Epithelial cell of proximal tubule (primary cell): ENCODE data around the gene CSNK1E. TPM values are rescaled to one million over a fixed set of nuclear protein-coding genes. Genes with fewer than 3 reads are reported as not detected.
A peak's percentile ranks its signal among the peaks of the same experiment; 100 is the strongest.

Experiments
- DNase-seq: peaks from one replicate; pipeline ENCODE4 v3.0.0-alpha.2; 2011; ENCODE audit warnings: low read depth
- H3K4me3 ChIP-seq: 2 replicates; pipeline ENCODE4 v1.5.1; 2011; ENCODE audit warnings: low read depth, mild to moderate bottlenecking, low read length
- total RNA-seq: library from RNA; depleted of rRNA; stranded (reverse); fragments of >200 nt; gene quantifications from 2 replicates; pipeline ENCODE4 v1.2.3, GENCODE V29; 2015
- TF ChIP-seq, protein P1 (sequence below): conservative IDR thresholded peaks from 2 replicates; pipeline ENCODE4 v1.5.1; 2012; ENCODE audit warnings: low read depth, mild to moderate bottlenecking, low read length

The CSNK1E gene
- total RNA-seq, 1 donor from 2014 or later: 157 TPM

DNA sequence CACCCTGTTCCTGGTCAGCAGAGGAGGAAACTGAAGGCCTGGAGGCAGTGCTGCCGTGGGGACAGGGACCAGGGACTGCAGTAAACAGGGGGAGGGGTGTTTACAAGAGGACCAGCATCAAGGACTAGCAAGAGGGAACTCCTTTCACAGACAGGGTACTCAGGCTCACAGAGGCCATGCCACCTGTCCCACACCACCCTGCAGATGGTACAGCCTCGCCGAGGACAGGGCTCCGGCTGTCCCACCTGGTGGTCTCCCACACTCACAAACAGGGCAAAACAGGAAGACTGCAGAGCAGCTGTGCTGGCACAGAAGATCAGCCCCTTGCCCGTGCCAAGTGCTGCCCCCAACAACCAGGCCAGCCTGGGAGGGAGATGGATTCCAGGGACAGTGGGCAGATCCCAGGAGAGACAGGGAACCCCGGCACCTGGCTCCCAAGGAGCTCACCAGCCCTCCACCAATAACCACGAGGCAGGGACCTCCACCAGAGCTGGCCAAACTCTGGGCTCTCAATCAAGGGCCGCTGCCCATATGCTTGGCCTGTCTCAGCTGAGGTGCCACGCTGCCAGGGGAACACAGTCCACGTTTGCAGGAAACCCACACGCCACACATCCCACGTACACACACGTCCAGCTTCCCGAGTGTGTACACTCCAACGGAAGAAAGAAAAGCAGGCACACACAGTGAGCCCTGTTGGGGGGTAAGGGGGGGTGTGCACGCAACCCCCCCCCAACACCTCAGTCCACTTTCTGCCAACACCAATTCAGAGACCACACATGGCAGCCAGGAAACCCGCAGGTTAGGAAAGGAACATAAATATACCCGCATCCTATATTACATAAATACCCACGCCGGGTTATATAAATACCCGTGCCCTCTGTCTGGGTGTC lies 2.1 kb downstream of the CSNK1E start:
- DNase-seq: no peak
- peak overlapping the region; percentile 67 for H3K4me3 ChIP-seq
- TF ChIP-seq, protein P1, sequence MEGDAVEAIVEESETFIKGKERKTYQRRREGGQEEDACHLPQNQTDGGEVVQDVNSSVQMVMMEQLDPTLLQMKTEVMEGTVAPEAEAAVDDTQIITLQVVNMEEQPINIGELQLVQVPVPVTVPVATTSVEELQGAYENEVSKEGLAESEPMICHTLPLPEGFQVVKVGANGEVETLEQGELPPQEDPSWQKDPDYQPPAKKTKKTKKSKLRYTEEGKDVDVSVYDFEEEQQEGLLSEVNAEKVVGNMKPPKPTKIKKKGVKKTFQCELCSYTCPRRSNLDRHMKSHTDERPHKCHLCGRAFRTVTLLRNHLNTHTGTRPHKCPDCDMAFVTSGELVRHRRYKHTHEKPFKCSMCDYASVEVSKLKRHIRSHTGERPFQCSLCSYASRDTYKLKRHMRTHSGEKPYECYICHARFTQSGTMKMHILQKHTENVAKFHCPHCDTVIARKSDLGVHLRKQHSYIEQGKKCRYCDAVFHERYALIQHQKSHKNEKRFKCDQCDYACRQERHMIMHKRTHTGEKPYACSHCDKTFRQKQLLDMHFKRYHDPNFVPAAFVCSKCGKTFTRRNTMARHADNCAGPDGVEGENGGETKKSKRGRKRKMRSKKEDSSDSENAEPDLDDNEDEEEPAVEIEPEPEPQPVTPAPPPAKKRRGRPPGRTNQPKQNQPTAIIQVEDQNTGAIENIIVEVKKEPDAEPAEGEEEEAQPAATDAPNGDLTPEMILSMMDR: no peak

DNA sequence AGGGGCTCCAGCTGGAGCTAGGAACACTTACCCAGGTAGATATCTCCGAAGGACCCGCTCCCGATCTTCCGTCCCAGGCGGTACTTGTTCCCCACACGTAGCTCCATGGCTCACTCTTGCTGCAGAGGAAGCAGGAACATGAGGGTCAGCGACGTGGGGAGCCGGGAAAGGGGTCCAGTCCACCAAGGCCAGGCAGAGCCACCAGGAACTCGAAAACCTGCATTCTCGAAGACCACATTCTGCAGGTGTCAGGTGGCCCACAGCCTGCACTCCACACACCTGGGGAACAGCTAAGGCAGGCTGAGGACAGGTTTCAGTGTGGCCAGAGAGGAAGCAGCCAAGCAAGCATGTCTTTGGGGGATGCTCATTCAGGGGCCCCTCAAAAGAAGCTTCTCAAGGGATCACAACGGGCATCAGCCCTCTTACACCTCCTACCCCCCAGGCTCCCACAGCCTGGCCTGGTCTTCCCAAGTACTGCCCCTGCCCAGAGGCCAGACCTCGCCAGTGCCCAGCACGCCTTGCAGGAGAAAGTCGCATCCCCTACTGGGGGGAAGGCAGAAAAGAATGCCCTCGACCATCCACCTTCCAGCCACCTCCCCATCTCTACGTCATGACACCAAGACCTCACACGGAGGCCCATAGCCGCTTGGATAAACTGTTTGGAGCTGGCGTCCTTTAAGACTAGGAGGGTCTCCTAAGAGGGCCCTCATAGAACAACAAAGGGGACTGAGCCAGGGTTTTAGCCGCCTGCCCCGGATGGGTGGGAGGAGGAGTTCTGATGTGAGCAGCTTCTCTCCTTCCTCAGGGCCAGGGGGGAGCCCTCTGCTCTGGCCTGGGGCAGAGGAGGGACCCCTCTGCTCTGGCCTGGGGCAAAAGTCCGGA lies 2.9 kb downstream of the CSNK1E start:
- H3K4me3 ChIP-seq: peak overlapping the region; percentile 67
- no peak for DNase-seq
- TF ChIP-seq, protein P1: no peak

DNA sequence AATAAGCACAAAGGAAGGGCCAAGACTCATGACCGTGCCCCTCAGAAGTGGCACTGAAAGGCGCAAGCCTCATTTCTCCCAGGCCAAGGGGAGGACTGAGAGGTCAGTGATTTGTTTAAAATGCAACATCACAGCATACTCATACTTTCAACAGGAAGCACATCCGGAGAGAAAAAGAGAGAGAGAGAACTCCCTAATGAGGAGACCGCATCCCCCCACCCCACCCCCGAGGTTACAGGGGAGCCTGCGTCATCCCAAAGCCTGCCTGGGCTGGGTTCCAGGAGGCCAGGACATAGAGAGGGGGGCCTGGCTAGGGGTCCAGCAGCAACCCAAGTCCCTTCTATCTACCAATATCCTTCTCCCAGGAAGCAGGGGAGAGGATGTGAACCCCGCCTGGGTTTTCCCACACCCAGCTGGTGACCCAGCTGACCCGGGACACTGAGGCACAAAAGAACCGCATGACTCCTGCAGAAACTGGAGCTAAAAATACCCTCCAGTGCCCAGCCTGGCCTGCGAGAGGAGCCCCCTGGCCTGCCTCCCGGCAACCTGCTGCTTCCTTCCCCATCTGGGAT lies 3.8 kb downstream of the CSNK1E start:
- TF ChIP-seq, protein P1: no peak
- peak overlapping the region; percentile 67 for H3K4me3 ChIP-seq
- DNase-seq: no peak

DNA sequence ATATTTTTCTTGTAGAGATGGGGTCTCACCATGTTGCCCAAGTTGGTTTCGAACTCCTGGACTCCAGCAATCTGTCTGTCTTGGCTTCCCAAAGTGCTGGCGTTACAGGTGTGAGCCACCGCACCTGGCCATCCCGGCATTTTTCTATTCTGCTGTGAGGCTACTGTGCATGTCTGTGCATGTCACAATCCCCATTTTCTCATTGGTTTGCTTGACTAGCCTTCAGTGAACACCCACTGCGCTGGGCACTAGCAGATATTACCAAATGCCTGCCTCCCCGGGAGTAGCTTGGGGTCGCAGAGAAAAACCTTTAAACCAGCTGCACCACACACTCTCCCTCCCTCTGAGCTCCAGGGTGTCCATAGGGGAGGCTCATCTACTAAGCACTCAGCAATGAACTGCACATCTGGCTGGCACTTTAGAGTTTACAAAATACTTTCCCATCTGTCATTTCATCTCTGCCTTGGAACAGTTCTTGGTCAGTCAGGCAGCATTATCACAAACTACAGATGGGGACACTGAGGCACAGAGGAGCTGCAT lies 4.9 kb downstream of the CSNK1E start:
- TF ChIP-seq, protein P1: no peak
- H3K4me3 ChIP-seq: no peak overlapping the region
- DNase-seq: no peak

DNA sequence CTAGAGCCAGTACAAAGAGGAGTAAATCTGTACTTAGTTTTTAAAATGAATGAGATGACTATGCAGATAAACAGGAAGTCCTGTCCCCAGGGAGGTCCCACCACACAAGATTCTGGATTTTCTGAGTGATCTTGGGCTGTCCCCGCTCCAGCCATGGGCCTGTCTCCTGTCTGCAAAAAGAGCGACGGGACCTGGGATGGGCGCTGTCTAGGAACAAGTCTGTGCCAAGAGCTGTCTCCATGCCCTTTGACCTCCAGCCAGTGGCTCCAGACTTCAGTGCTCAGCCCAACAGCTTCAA lies 6.0 kb downstream of the CSNK1E start:
- H3K4me3 ChIP-seq: no peak overlapping the region
- DNase-seq: no peak
- TF ChIP-seq, protein P1: no peak

DNA sequence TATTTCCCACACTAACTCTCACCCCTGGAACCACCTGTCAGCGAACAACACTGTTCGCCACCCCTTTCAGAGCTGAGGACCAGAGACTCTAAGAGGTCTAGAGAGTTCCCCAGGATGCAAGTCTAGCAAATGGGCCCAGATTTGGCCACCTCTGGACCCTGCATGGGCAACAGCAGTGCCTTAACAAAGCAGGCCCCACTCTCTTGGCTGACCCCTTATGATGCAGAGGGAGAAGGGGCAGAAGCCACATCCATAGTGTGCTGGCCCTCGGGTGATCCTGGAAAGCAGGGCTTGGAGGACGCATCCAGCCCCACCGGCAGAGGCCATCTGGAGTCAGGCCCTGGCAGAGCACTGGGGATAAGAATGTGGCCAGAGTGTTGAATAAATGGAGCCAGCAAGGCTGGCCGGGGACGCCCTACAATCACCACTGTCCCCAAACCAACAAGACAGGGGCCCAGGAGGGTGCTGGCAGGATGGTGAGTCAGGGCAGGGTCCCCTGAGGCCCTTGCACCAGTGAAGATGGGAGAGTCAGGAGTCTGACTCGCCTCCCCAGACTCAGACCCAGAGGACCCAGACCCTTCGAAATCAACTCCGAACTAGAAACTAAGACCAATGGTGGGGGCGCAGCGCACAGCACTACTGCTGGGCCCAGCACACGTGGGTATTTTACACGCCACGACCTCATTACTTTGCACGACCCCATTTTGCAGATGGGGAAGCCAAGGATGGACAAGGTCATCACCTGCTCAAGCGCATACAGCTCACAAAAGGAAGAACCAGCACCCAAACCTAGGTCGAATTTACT lies 6.5 kb downstream of the CSNK1E start:
- no peak overlapping the region for H3K4me3 ChIP-seq
- TF ChIP-seq, protein P1: no peak
- DNase-seq: no peak
